Measurements from ENCODE around the gene ELN.
"Not testable (repeated sequence)": the region's sequence is repeated elsewhere in the genome, so short reads cannot be mapped to it uniquely, and the experiment has no call there.

Gene ELN

GRCh38 chr7:74001150-74001494 lies 26.9 kb upstream of the ELN start:
- no peak for DNase-seq

- DNase-seq: no peak
Measured at GRCh38 chr7:74002474-74003017, 25.4 kb upstream of the ELN start.

- no peak for DNase-seq
Measured at GRCh38 chr7:74003621-74004020, 24.4 kb upstream of the ELN start.

GRCh38 chr7:74006032-74006431 lies 21.9 kb upstream of the ELN start:
- no peak for DNase-seq

- no peak for DNase-seq
Measured at GRCh38 chr7:74006451-74007241, 21.3 kb upstream of the ELN start.

GRCh38 chr7:74007242-74007567 lies 20.8 kb upstream of the ELN start:
- no peak for DNase-seq

- no peak for DNase-seq
Measured at GRCh38 chr7:74008687-74009086, 19.3 kb upstream of the ELN start.

- DNase-seq: no peak
Measured at GRCh38 chr7:74009719-74010118, 18.3 kb upstream of the ELN start.

- DNase-seq: no peak
Measured at GRCh38 chr7:74010407-74010806, 17.6 kb upstream of the ELN start.

GRCh38 chr7:74011421-74011820 lies 16.6 kb upstream of the ELN start:
- DNase-seq: not testable (repeated sequence)

GRCh38 chr7:74012842-74013249 lies 15.1 kb upstream of the ELN start:
- DNase-seq: no peak

GRCh38 chr7:74013539-74014272 lies 14.3 kb upstream of the ELN start:
- DNase-seq: peak in 1 of 2 donors; percentile 48

GRCh38 chr7:74014931-74015330 lies 13.0 kb upstream of the ELN start:
- no peak for DNase-seq

GRCh38 chr7:74015670-74016069 lies 12.3 kb upstream of the ELN start:
- DNase-seq: no peak

- no peak for DNase-seq
Measured at GRCh38 chr7:74017125-74017524, 10.8 kb upstream of the ELN start.

- DNase-seq: no peak
Measured at GRCh38 chr7:74018246-74018895, 9.6 kb upstream of the ELN start.

- DNase-seq: no peak
Measured at GRCh38 chr7:74019149-74019548, 8.8 kb upstream of the ELN start.

- no peak for DNase-seq
Measured at GRCh38 chr7:74020390-74020789, 7.6 kb upstream of the ELN start.

- DNase-seq: no peak
Measured at GRCh38 chr7:74021546-74022320, 6.2 kb upstream of the ELN start.

GRCh38 chr7:74022507-74022906 lies 5.5 kb upstream of the ELN start:
- no peak for DNase-seq

GRCh38 chr7:74023092-74023536 lies 4.9 kb upstream of the ELN start:
- no peak for DNase-seq

GRCh38 chr7:74023786-74024185 lies 4.2 kb upstream of the ELN start:
- DNase-seq: no peak

- no peak for DNase-seq
Measured at GRCh38 chr7:74025146-74025545, 2.8 kb upstream of the ELN start.

Data from hippocampal formation (tissue), 2 donors.